Mucosa of rectum (tissue), 2 donors: Measurements from ENCODE around the gene CTSG.
"Not testable (repeated sequence)": the region's sequence is repeated elsewhere in the genome, so short reads cannot be mapped to it uniquely, and the experiment has no call there.

Experiments used
- H3K27ac ChIP-seq, 2 donors: one replicate each; pipeline ENCODE4 v1.7.0; 2013; ENCODE audit warnings: inconsistent platforms in 2 of 2, low read depth in 2 of 2, low read length in 2 of 2
- H3K27me3 ChIP-seq, 2 donors: one replicate each; pipeline ENCODE4 v1.7.0; 2013; ENCODE audit warnings: low read length in 2 of 2; ENCODE audit not compliant: control insufficient read depth in 2 of 2, insufficient read depth in 2 of 2
- H3K36me3 ChIP-seq, 2 donors: one replicate each; pipeline ENCODE4 v1.7.0; 2013; ENCODE audit warnings: low read length in 2 of 2; ENCODE audit not compliant: control insufficient read depth in 2 of 2, insufficient read depth in 2 of 2
- H3K4me1 ChIP-seq, 2 donors: one replicate each; pipeline ENCODE4 v1.7.0; 2013; ENCODE audit warnings: low read length in 2 of 2, mild to moderate bottlenecking in 1 of 2; ENCODE audit not compliant: control insufficient read depth in 2 of 2, insufficient read depth in 2 of 2
- H3K4me3 ChIP-seq, 2 donors: one replicate each; pipeline ENCODE4 v1.7.0; 2013; ENCODE audit warnings: low read length in 2 of 2
- H3K9ac ChIP-seq, 2 donors: one replicate each; pipeline ENCODE4 v1.7.0; 2013; ENCODE audit warnings: low read length in 2 of 2, low read depth in 1 of 2, mild to moderate bottlenecking in 1 of 2
- H3K9me3 ChIP-seq, 2 donors: one replicate each; pipeline ENCODE4 v1.7.0; 2013; ENCODE audit warnings: low read length in 2 of 2; ENCODE audit not compliant: control insufficient read depth in 2 of 2
- donor health status: healthy.
- donor health status: Normal muscosa, but diverticular disease.

CTSG gene

DNA sequence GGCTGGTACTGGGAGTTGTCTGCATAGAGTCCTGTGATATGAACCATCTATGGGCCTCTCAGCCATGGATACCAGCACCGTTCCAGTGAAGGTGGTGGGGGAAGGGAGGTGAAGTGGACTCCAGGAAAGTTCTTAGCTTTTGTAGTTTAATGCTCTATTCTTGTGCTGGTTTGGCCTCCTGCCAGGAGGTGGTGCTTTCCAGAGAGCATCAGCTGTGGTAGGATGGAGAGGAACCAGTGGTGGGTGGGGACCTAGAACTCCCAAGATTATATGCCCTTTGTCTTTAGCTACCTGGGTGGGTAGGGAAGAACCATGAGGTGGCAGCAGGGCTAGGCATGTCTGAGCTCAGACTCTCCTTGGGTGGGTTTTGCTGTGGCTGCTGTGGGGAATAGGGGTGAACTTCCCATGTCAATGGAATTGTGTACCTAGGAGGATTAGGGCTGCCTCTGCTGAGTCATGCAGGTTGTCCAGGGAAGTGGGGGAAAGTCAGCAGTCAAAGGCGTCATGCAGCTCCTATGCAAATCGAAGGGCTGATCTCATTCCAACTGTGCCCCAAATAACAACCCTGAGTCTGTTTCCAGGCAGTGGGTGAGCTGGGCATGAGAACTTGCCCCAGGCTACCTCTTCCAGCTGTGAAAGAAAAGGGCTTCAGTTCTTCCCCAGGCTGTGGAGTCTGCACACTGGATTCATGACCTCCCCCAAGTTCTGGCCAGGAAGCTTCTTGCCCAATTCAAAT lies 19.2 kb upstream of the CTSG start:
- Histone ChIP-seq H3K27me3 (no peaks in the 10 kb centered on the region), H3K27ac (no peak overlapping the region), H3K9me3 (no peaks in the 10 kb centered on the region), H3K9ac (no peak overlapping the region), H3K36me3 (no peaks in the 10 kb centered on the region), H3K4me1 (no peaks in the 10 kb centered on the region), H3K4me3 (no peak overlapping the region)

DNA sequence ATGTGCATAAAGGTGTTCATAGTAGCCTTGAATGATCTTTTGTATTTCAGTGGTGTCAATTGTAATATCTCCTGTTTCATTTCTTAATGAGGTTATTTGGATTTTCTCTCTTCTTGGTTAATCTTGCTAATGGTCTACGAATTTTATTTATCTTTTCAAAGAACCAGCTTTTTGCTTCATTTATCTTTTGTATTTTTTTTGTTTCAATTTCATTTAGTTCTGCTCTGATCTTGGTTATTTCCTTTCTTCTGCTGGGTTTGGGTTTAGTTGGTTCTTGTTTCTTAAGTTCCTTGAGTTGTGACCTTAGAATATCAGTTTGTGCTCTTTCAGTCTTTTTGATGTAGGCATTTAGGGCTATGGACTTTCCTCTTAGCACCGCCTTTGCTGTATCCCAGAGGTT lies 15.0 kb upstream of the CTSG start:
- H3K9ac ChIP-seq, H3K4me1 ChIP-seq, H3K4me3 ChIP-seq, H3K36me3 ChIP-seq, H3K27ac ChIP-seq, H3K27me3 ChIP-seq, H3K9me3 ChIP-seq: not testable (repeated sequence)

DNA sequence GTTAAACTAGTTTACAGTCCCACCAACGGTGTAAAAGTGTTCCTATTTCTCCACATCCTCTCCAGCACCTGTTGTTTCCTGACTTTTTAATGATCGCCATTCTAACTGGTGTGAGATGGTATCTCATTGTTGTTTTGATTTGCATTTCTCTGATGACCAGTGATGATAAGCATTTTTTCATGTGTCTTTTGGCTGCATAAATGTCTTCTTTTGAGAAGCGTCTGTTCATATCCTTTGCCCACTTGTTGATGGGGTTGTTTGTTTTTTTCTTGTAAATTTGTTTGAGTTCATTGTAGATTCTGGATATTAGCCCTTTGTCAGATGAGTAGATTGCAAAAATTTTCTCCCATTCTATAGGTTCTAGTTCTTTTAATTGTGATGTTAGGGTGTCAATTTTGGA lies 8.4 kb upstream of the CTSG start:
- H3K9ac ChIP-seq, H3K9me3 ChIP-seq, H3K27ac ChIP-seq, H3K4me1 ChIP-seq, H3K36me3 ChIP-seq, H3K27me3 ChIP-seq, H3K4me3 ChIP-seq: not testable (repeated sequence)

DNA sequence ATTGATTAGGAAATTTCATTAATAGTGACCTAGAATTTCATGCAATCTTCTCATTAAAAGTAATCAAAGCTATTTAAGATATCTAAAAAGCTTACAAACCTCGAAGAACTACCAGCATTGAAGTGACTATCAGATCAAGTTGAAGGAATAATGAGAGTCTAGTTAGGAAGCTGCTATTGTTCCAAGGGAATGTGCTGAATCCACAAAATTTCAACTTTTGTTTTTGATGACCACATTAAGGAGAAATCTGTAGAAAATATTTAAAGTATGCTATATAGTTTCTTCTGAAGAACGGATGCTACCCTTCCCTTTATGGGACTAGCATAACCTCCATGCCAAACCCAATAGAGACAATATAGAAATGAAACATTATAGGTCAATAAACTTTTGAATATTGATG lies 2.5 kb upstream of the CTSG start:
- Histone ChIP-seq H3K36me3 (no peaks in the 10 kb centered on the region), H3K9ac (no peak overlapping the region), H3K4me1 (no peaks in the 10 kb centered on the region), H3K4me3 (no peak overlapping the region), H3K27me3 (no peaks in the 10 kb centered on the region), H3K27ac (no peak overlapping the region), H3K9me3 (no peaks in the 10 kb centered on the region)

DNA sequence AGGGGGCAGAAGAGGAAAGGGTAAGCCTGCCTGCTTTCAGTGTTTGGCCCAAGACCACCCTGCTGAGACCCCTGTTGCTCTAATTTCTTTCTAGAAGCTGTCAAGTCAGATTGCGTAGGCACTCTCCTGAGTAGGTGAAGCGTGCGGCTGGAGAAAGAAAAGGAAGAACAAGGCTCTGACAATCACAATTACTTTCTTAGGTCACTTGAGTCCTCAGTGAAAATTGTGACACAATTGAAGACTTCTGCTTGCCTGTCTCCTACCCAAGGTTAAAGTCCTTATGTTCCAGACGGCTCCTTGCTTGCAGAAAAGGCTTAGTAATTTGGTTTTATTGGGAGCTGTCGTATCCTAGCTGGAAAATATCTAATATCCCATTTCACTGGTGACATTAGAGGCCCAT lies 721 bp upstream of the CTSG start:
- H3K36me3 ChIP-seq: no peaks in the 10 kb centered on the region
- no peak overlapping the region for H3K9ac ChIP-seq
- no peak overlapping the region for H3K27ac ChIP-seq
- H3K27me3 ChIP-seq: no peaks in the 10 kb centered on the region
- H3K9me3 ChIP-seq: no peaks in the 10 kb centered on the region
- H3K4me3 ChIP-seq: no peak overlapping the region
- no peaks in the 10 kb centered on the region for H3K4me1 ChIP-seq

DNA sequence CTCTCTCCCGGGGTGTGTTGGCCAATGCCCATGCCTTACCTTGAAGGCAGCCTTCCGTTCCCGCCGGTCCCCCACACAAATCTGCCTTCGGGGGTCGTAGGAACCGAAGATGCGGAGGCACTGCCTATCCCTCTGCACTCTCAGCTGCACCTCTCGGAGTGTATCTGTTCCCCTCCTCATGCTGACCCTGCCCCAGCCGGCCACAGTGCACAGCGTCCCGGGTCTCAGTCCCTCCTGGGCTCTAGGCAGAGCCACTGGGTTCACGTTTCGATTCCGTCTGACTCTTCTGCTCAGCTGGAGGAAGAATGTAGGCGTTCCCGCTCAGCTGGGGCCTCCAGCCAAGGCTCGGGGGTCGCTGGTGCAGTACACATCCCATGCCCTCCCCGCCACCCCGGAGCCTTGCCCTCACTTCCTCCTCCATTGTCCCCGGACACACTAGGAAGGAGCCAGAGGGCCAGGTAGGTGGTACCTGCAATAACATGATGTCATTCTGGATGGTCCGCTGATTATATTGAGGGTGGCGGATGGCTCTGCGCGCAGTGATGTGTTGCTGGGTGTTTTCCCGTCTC lies 1.8 kb downstream of the CTSG start:
- no peaks in the 10 kb centered on the region for H3K36me3 ChIP-seq
- no peak overlapping the region for H3K9ac ChIP-seq
- no peaks in the 10 kb centered on the region for H3K4me1 ChIP-seq
- no peaks in the 10 kb centered on the region for H3K27me3 ChIP-seq
- H3K27ac ChIP-seq: no peak overlapping the region
- no peak overlapping the region for H3K4me3 ChIP-seq
- H3K9me3 ChIP-seq: no peaks in the 10 kb centered on the region

DNA sequence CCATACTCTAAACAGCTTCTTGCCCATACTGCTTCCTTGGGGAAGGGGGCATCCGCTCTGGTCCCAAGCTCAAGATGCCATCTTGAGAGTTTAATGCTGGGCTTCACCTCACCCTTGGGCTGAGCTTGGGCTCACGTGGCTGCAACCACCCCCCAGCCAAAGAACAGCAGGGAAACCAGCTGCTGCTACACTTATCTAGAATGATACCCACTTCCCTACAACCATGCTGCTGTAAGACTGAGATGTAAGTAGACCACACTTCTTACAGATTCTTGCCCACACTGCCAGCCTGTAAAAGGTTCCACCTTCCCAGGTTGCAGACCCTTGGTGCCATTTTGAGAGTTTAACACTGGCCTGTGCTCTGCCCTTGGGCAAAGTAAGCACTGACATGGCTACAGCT lies 9.7 kb downstream of the CTSG start:
- H3K4me3 ChIP-seq: no peak overlapping the region
- no peaks in the 10 kb centered on the region for H3K4me1 ChIP-seq
- no peaks in the 10 kb centered on the region for H3K9me3 ChIP-seq
- no peak overlapping the region for H3K27ac ChIP-seq
- no peaks in the 10 kb centered on the region for H3K36me3 ChIP-seq
- no peak overlapping the region for H3K9ac ChIP-seq
- no peaks in the 10 kb centered on the region for H3K27me3 ChIP-seq

DNA sequence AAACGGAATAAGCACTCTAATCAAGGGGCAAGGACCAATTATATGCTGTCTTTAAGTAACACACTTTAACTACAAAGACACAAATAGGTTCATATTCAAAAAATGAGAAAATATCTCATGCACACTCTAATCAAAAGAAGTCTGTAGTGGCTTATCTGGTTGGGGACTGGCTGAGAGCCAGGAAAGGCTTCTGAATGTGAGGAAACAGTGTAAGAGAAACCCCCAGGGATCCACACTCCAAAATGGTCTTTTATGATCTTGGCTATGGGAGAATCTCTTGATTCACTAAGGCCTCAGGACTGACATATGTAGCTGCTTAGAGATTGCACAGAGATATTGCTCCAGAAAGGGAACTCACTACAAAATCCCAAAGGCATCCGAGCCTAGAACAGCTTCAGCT lies 10.3 kb downstream of the CTSG start:
- Histone ChIP-seq H3K27me3 (no peaks in the 10 kb centered on the region), H3K27ac (no peak overlapping the region), H3K4me1 (no peaks in the 10 kb centered on the region), H3K4me3 (no peak overlapping the region), H3K9ac (no peak overlapping the region), H3K9me3 (no peaks in the 10 kb centered on the region), H3K36me3 (no peaks in the 10 kb centered on the region)

DNA sequence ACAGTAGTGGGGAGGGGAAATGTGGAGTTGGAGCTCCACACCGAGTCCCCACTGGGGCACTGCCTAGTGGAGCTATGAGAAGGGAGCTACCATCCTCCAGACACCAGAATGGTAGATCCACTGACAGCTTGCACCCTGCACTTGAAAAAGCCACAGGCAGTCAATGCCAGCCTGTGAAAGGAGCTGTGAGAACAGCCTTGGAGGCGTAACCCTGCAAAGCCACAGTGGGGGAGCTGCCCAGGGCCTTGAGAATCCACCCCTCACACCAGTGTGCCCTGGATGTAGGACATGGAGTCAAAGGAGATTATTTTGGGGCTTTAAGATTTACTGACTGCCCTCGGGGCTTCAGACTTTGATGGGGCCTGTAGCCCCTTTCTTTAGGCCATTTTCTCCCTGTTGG lies 12.5 kb downstream of the CTSG start:
- H3K9me3 ChIP-seq: no peaks in the 10 kb centered on the region
- H3K9ac ChIP-seq: no peak overlapping the region
- no peak overlapping the region for H3K27ac ChIP-seq
- H3K27me3 ChIP-seq: no peaks in the 10 kb centered on the region
- H3K4me1 ChIP-seq: no peaks in the 10 kb centered on the region
- H3K36me3 ChIP-seq: no peaks in the 10 kb centered on the region
- H3K4me3 ChIP-seq: no peak overlapping the region

DNA sequence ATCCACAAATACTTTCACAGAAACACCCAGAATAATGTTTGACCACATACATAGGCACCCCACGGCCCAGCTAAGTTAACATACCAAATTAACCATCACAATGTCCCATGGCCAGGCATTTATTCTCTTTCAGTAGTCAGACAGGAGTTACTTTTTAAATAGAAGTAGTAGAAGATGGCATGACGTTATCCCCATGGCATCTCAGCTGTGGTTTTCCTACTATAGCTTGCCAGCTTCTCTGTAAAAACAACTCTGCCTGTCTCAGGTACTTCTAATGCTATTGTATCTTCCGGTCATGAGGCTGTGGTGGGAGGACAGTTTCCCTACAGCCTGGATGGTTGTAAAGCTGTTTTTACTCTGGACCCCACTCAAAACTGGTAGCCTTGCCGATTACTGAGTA lies 19.3 kb downstream of the CTSG start:
- Histone ChIP-seq H3K27me3 (no peaks in the 10 kb centered on the region), H3K27ac (no peak overlapping the region)

More for the DNA sequence above, 19.3 kb downstream of the CTSG start:
- no peaks in the 10 kb centered on the region for H3K36me3 ChIP-seq
- H3K4me3 ChIP-seq: no peak overlapping the region
- no peaks in the 10 kb centered on the region for H3K4me1 ChIP-seq
- no peak overlapping the region for H3K9ac ChIP-seq
- no peaks in the 10 kb centered on the region for H3K9me3 ChIP-seq
